ENCODE measurements around the gene TRABD2B. TPM values are rescaled to one million over a fixed set of nuclear protein-coding genes. Genes with fewer than 3 reads are reported as not detected.

TRABD2B gene
- total RNA-seq, 1 donor from 2014 or later: 6.2 TPM

- no peaks in the 10 kb centered on the region for H3K9me3 Mint-ChIP-seq
Measured at GRCh38 chr1:47816325-47817071, 180.7 kb downstream of the TRABD2B start.

GRCh38 chr1:47814612-47815395 lies 182.4 kb downstream of the TRABD2B start:
- peak overlapping the region; percentile 70 for H3K27ac Mint-ChIP-seq
- no peak overlapping the region for H3K4me3 Mint-ChIP-seq
- no peaks in the 10 kb centered on the region for H3K9me3 Mint-ChIP-seq
- no peaks in the 10 kb centered on the region for H3K27me3 Mint-ChIP-seq (ENCODE audit: low read depth)
- TF ChIP-seq CTCF (IDR thresholded peaks at IDR 0.05; ENCODE audit: unreplicated experiment): no peak
- no peaks in the 10 kb centered on the region for H3K36me3 Mint-ChIP-seq
- peaks cover 58% of the 10 kb centered on the region for H3K4me1 Mint-ChIP-seq
- no peak for DNase-seq (ENCODE audit: low spot score in 2 of 2, unreplicated experiment in 2 of 2)

More at GRCh38 chr1:47816325-47817071, 180.7 kb downstream of the TRABD2B start:
- no peaks in the 10 kb centered on the region for H3K27me3 Mint-ChIP-seq (ENCODE audit: low read depth)
- H3K36me3 Mint-ChIP-seq: no peaks in the 10 kb centered on the region
- H3K4me3 Mint-ChIP-seq: no peak overlapping the region
- TF ChIP-seq CTCF (IDR thresholded peaks at IDR 0.05; ENCODE audit: unreplicated experiment): no peak
- DNase-seq (ENCODE audit: low spot score in 2 of 2, unreplicated experiment in 2 of 2): no peak
- peaks cover 46% of the 10 kb centered on the region for H3K4me1 Mint-ChIP-seq
- no peak overlapping the region for H3K27ac Mint-ChIP-seq

- Mint-ChIP-seq H3K4me1 (peaks cover 66% of the 10 kb centered on the region), H3K4me3 (no peak overlapping the region), H3K36me3 (no peaks in the 10 kb centered on the region), H3K27me3 (ENCODE audit: low read depth) (no peaks in the 10 kb centered on the region), H3K27ac (peak overlapping the region; percentile 70), H3K9me3 (no peaks in the 10 kb centered on the region)
- TF ChIP-seq CTCF (IDR thresholded peaks at IDR 0.05; ENCODE audit: unreplicated experiment): no peak
- DNase-seq (ENCODE audit: low spot score in 2 of 2, unreplicated experiment in 2 of 2): no peak
Measured at GRCh38 chr1:47813970-47814369, 183.2 kb downstream of the TRABD2B start.

- no peaks in the 10 kb centered on the region for H3K36me3 Mint-ChIP-seq
- no peaks in the 10 kb centered on the region for H3K9me3 Mint-ChIP-seq
- no peak overlapping the region for H3K4me3 Mint-ChIP-seq
- peak overlapping the region; percentile 64 for H3K27ac Mint-ChIP-seq
- no peak for DNase-seq (ENCODE audit: low spot score in 2 of 2, unreplicated experiment in 2 of 2)
- TF ChIP-seq CTCF (IDR thresholded peaks at IDR 0.05; ENCODE audit: unreplicated experiment): no peak
- H3K27me3 Mint-ChIP-seq (ENCODE audit: low read depth): no peaks in the 10 kb centered on the region
- H3K4me1 Mint-ChIP-seq: peaks cover 67% of the 10 kb centered on the region
Measured at GRCh38 chr1:47812904-47813514, 184.2 kb downstream of the TRABD2B start.

GRCh38 chr1:47810964-47811682 lies 186.1 kb downstream of the TRABD2B start:
- no peak overlapping the region for H3K4me3 Mint-ChIP-seq
- peaks cover 63% of the 10 kb centered on the region for H3K4me1 Mint-ChIP-seq
- no peak overlapping the region for H3K27ac Mint-ChIP-seq
- DNase-seq (ENCODE audit: low spot score in 2 of 2, unreplicated experiment in 2 of 2): no peak
- no peaks in the 10 kb centered on the region for H3K9me3 Mint-ChIP-seq
- TF ChIP-seq CTCF (IDR thresholded peaks at IDR 0.05; ENCODE audit: unreplicated experiment): no peak
- H3K36me3 Mint-ChIP-seq: no peaks in the 10 kb centered on the region
- H3K27me3 Mint-ChIP-seq (ENCODE audit: low read depth): no peaks in the 10 kb centered on the region

Data from mesothelial cell of epicardium (in vitro differentiated cells).